ENCODE measurements around the gene USP1.

USP1 gene

DNA sequence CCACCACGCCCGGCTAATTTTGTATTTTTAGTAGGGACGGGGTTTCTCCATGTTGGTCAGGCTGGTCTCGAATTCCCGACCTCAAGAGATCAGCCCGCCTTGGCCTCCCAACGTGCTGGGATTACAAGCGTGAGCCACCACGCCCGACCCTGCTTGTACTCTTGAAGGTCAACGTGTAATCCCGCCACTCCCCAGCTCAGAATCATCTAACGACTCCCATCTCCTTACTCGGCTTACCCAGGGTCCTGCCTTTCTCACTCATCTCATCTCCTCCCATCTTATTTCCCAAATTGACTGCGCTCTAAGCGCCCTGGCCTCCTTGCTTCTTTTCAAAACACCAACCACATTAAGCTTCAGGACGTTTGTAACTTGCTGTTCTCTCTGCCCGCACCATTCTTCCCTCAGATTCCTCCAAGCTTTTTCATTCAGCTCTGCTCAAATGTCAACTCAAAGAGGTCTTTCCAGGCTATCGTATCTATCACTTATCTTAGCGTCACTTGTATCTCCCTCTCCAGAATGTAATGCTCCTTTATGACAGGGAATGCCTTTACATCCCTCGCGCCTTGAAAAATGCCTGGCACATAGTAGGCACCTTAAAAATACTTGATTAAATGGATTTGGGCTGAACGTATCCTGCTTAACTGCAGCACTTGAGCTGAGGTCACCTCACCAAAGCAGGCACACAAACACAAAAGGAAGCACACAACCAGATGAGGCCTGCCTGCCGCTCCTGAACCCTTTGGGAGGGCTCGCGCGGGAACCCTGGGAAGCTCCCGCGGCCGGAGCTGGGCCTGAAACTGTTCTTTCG is 1.4 kb upstream of the USP1 start:
- in situ Hi-C loops (cut with MboI; ENCODE audit: low sequenced_read_pairs): no loop called here
- peaks cover 15% of the 10 kb centered on the region for H3K4me1 ChIP-seq
- peak overlapping the region; percentile 95 for H3K4me3 ChIP-seq

DNA sequence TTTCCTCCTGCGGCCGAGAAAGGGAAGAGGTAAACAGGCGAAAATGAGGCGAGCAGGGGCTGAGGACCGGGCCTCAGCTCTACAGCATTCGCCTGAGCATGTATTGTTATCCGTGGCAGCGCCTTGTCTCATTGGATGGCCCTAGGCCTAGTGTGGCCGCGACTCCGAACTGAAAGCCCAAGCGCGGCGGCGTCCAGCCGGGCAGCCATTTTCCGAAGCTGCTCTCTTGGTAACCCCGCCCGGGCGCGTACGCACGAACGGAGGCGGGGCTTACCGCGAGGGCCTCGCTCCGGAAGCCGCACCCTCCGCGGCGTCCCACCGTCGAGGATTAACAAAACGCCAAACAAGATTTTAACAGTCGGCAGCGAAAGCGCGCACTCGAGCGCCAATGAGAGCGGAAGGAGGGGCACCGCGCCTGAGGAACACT is 797 bp upstream of the USP1 start:
- peak in 1 of 2 experiments; percentile 99 for DNase-seq (ENCODE audit: low spot score in 2 of 2)
- H3K36me3 ChIP-seq (replicated peaks): peaks cover 9% of the 10 kb centered on the region
- peaks cover 16% of the 10 kb centered on the region for H3K4me1 ChIP-seq
- in situ Hi-C loops (cut with MboI; ENCODE audit: low sequenced_read_pairs): no loop called here
- no peaks in the 10 kb centered on the region for H3K27me3 ChIP-seq (ENCODE audit: low read depth)
- no peaks in the 10 kb centered on the region for H3K9me3 ChIP-seq
- peak overlapping the region; percentile 95 for H3K4me3 ChIP-seq

More for the DNA sequence above, 1.4 kb upstream of the USP1 start:
- no peaks in the 10 kb centered on the region for H3K27me3 ChIP-seq (ENCODE audit: low read depth)
- peaks cover 5% of the 10 kb centered on the region for H3K36me3 ChIP-seq (replicated peaks)
- DNase-seq (ENCODE audit: low spot score in 2 of 2): peak; percentile 6 to 39
- H3K9me3 ChIP-seq: no peaks in the 10 kb centered on the region

DNA sequence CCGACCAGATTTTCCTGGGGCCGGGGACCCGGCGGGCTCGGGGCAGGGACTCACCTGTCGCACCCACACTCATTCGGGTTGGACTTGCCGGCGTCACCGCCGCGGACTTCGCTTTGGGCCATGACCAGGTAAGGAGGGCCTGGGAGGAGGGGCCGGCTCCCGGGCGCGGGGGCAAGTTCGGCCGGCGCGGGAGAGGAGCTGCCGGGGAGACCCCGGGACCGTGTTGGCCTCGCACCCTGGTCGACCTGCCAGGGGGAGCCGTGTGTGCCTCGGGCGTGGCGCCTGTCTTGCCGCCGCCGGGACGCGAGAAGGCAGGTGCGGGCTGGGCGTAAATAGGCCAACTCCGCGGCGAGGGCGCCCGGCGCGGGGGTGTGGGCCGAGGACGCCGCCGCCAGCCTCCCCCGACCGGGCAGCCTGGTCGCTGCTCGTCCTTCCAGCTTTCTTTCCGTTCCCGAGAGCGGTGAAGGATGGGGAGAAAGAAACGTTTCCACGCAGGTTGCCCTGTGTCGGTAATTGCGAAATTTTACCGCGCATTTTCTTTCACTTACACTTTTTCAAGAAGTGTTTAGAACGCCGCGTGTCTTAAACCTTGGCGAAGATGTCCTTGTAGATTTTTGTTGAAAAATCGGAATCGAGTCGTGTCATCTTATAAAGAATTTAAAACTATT is 558 bp downstream of the USP1 start:
- Histone ChIP-seq H3K4me1 (peaks cover 16% of the 10 kb centered on the region), H3K36me3 (replicated peaks) (peaks cover 23% of the 10 kb centered on the region), H3K27me3 (ENCODE audit: low read depth) (no peaks in the 10 kb centered on the region), H3K9me3 (no peaks in the 10 kb centered on the region), H3K4me3 (peak overlapping the region; percentile 95)
- peak in 1 of 2 experiments; percentile 36 for DNase-seq (ENCODE audit: low spot score in 2 of 2)
- in situ Hi-C loops (cut with MboI; ENCODE audit: low sequenced_read_pairs): no loop called here

DNA sequence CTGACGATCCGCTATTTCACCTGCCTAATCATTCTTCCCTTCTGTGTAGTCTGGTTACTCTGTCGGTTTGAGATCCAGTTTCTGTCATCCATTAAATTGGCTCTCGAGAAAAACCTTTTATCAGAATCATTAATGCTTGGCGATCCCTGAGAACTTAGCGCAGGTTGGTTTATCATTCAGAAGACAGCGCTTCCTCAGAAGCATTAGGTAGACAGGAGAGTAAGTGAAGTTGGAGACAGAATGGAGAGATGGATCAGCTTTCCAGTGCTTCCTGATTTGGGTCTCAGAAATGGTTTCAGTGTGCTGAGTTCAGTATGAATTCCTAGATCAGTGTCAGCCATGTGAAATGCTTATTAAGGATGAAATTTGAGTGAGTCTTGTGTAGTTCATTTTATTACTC is 1.3 kb downstream of the USP1 start:
- peaks cover 30% of the 10 kb centered on the region for H3K36me3 ChIP-seq (replicated peaks)
- peaks cover 16% of the 10 kb centered on the region for H3K4me1 ChIP-seq
- DNase-seq (ENCODE audit: low spot score in 2 of 2): peak in 1 of 2 experiments; percentile 43
- no peaks in the 10 kb centered on the region for H3K27me3 ChIP-seq (ENCODE audit: low read depth)
- H3K9me3 ChIP-seq: no peaks in the 10 kb centered on the region
- in situ Hi-C loops (cut with MboI; ENCODE audit: low sequenced_read_pairs): no loop called here
- H3K4me3 ChIP-seq: peak overlapping the region; percentile 95

DNA sequence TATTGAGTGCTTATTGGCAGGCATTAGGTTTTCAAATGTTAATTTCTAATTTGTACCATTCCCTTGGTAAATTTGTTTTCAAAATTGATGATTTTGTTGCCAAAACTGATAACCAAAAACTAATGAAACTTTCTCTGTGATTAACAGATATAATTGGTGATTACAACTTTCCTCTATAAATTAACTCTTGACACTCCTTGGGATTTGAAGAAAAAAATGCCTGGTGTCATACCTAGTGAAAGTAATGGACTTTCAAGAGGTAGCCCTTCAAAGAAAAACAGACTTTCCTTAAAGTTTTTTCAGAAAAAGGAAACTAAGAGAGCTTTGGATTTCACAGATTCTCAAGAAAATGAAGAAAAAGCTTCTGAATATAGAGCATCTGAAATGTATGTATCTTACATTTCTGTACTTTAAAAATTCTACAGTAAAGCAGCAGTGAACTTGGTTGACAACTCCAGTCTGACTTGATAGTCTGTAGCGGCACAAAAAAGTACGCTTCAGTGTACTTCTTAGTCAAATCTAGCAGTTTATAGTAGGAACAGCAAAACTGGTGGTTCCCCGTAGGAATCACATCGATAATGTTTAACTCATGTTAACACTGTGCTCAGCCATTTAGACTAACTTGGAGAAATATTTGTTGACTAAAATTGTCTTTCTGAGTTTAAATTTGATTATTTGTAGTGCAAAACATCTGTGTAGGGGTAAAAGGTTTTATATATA is 3.0 kb downstream of the USP1 start:
- Histone ChIP-seq H3K4me1 (peaks cover 16% of the 10 kb centered on the region), H3K4me3 (peak overlapping the region; percentile 95)

DNA sequence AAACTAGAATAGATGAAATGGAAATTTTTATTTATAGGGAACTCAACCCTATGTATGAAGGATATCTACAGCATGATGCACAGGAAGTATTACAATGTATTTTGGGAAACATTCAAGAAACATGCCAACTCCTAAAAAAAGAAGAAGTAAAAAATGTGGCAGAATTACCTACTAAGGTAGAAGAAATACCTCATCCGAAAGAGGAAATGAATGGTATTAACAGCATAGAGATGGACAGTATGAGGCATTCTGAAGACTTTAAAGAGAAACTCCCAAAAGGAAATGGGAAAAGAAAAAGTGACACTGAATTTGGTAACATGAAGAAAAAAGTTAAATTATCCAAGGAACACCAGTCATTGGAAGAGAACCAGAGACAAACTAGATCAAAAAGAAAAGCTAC is 7.9 kb downstream of the USP1 start:
- Histone ChIP-seq H3K4me3 (no peak overlapping the region), H3K9me3 (no peaks in the 10 kb centered on the region), H3K36me3 (replicated peaks) (peaks cover 78% of the 10 kb centered on the region), H3K4me1 (peaks cover 7% of the 10 kb centered on the region), H3K27me3 (ENCODE audit: low read depth) (no peaks in the 10 kb centered on the region)
- DNase-seq (ENCODE audit: low spot score in 2 of 2): no peak
- in situ Hi-C loops (cut with MboI; ENCODE audit: low sequenced_read_pairs): no loop called here

More for the DNA sequence above, 3.0 kb downstream of the USP1 start:
- H3K36me3 ChIP-seq (replicated peaks): peaks cover 40% of the 10 kb centered on the region
- H3K9me3 ChIP-seq: no peaks in the 10 kb centered on the region
- in situ Hi-C loops (cut with MboI; ENCODE audit: low sequenced_read_pairs): no loop called here
- no peaks in the 10 kb centered on the region for H3K27me3 ChIP-seq (ENCODE audit: low read depth)
- peak in 1 of 2 experiments; percentile 23 for DNase-seq (ENCODE audit: low spot score in 2 of 2)

DNA sequence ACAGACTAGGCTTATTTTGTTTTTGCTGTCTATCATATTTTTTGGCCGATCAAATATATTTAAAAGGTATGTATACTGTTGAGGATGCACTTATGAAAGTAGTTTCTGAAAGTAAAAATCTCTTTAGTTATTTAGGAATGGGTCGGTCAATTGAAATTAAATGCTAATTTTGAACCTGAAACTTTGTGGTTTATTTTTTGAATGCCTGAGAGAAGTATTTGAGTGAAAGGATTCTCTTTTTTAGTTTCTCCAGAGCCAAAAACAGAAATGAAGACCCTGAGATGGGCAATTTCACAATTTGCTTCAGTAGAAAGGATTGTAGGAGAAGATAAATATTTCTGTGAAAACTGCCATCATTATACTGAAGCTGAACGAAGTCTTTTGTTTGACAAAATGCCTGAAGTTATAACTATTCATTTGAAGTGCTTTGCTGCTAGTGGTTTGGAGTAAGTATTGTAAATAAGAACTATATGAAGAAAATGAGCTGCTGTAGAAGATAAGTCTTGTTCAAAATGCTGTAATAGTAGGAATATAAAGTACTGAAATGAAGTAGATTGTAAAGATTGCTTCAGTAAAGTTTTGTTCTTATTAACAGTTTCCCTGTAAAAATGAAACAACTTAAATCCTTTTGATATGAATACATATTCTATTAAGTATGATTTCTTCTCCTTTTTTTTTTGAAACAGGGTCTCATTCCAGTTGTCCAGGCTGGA is 11.5 kb downstream of the USP1 start:
- no peak for DNase-seq (ENCODE audit: low spot score in 2 of 2)
- H3K36me3 ChIP-seq (replicated peaks): peaks cover 77% of the 10 kb centered on the region

DNA sequence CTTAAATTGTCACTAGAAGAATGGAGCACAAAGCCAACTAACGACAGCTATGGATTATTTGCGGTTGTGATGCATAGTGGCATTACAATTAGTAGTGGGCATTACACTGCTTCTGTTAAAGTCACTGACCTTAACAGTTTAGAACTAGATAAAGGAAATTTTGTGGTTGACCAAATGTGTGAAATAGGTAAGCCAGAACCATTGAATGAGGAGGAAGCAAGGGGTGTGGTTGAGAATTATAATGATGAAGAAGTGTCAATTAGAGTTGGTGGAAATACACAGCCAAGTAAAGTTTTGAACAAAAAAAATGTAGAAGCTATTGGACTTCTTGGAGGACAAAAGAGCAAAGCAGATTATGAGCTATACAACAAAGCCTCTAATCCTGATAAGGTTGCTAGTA is 13.5 kb downstream of the USP1 start:
- Histone ChIP-seq H3K27me3 (ENCODE audit: low read depth) (no peaks in the 10 kb centered on the region), H3K4me1 (peaks cover 12% of the 10 kb centered on the region), H3K9me3 (no peaks in the 10 kb centered on the region), H3K36me3 (replicated peaks) (peaks cover 74% of the 10 kb centered on the region), H3K4me3 (no peak overlapping the region)
- in situ Hi-C loops (cut with MboI; ENCODE audit: low sequenced_read_pairs): no loop called here
- DNase-seq (ENCODE audit: low spot score in 2 of 2): peak; percentile 28 to 79

More for the DNA sequence above, 11.5 kb downstream of the USP1 start:
- Histone ChIP-seq H3K4me3 (no peak overlapping the region), H3K27me3 (ENCODE audit: low read depth) (no peaks in the 10 kb centered on the region), H3K9me3 (no peaks in the 10 kb centered on the region), H3K4me1 (peaks cover 12% of the 10 kb centered on the region)
- in situ Hi-C loops (cut with MboI; ENCODE audit: low sequenced_read_pairs): no loop called here

DNA sequence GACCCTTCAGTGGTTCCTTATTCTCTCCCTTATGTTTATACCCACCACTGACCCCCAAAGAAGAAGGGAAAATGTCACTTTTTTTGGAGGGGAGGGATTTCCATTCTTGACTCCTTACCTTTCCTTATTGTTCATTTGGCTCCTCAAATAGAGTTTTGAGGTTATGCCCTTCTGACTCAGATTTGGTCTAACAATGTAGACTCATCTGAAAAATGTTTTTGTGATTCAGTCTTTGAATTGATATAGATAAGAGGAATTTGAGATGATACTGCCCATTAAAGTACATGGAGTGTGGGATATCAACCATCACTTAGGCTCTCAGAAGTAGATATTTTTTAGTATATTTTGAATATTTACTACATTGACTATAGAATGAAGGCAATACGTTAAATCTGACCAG is 16.1 kb downstream of the USP1 start:
- no peaks in the 10 kb centered on the region for H3K27me3 ChIP-seq (ENCODE audit: low read depth)
- H3K4me3 ChIP-seq: no peak overlapping the region
- H3K36me3 ChIP-seq (replicated peaks): peaks cover 58% of the 10 kb centered on the region
- peaks cover 12% of the 10 kb centered on the region for H3K4me1 ChIP-seq
- no peak for DNase-seq (ENCODE audit: low spot score in 2 of 2)
- in situ Hi-C loops (cut with MboI; ENCODE audit: low sequenced_read_pairs): no loop called here
- H3K9me3 ChIP-seq: no peaks in the 10 kb centered on the region

DNA sequence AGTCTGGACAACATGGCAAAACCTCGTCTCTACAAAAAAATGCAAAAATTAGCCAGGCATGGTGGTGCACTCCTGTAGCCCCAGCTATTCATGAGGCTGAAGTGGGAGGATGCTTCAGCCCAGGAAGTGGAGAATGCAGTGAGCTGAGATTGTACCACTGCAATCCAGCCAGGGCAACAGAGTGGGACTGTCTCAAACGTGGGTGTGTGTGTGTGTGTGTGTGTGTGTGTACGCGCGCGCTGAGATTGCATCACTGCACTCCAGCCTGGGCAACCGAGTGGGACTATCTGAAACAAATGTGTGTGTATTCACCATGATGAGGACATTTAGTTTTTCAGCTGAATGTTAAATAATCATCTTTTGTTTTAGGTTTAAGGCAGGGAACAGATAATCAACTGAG is 21.1 kb downstream of the USP1 start:
- Histone ChIP-seq H3K9me3 (no peaks in the 10 kb centered on the region), H3K27me3 (ENCODE audit: low read depth) (no peaks in the 10 kb centered on the region), H3K4me3 (no peak overlapping the region), H3K36me3 (replicated peaks) (peaks cover 14% of the 10 kb centered on the region), H3K4me1 (no peaks in the 10 kb centered on the region)
- in situ Hi-C loops (cut with MboI; ENCODE audit: low sequenced_read_pairs): no loop called here
- DNase-seq (ENCODE audit: low spot score in 2 of 2): no peak

DNA sequence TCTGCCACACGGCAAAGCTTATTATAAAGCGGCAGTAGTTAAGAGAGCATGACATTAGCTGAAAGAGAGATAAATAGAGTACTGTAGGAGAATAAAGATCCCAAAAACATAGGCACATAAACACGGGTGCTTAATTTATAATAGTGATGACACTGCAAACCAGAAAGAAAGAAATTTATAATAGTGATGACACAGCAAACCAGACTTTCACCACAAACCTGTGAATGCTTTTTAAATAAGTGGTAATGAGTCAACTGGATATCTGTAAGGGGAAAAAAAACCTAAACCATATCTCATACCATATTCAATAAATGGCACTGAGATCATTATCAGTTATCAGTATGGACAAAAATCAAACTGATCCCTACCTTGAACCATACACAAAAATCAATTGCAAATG is 25.5 kb downstream of the USP1 start:
- Histone ChIP-seq H3K9me3 (no peaks in the 10 kb centered on the region), H3K4me3 (no peak overlapping the region), H3K4me1 (no peaks in the 10 kb centered on the region), H3K27me3 (ENCODE audit: low read depth) (no peaks in the 10 kb centered on the region), H3K36me3 (replicated peaks) (0 out of 2 replicates have a peak, but pooled peaks cover 4% of the 10 kb centered on the region)
- in situ Hi-C loops (cut with MboI; ENCODE audit: low sequenced_read_pairs): no loop called here
- no peak for DNase-seq (ENCODE audit: low spot score in 2 of 2)

DNA sequence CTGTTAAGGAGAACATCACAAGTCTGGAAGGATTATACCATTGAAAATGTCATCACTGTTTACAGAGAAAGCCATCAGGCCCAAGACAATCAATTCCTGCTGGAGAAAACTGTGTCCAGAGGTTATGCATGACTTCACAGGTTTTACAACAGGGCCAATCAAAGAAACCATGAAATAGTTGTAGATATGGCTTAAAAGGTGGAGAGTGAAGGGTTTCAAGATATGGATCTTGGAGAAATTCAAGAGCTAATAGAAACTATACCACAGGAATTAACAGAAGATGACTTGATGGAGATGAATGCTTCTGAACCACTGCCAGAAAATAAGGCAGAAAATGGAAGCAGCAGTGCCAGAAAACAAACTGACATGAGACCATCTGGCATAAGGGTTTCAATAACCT is 30.2 kb downstream of the USP1 start:
- no peaks in the 10 kb centered on the region for H3K4me1 ChIP-seq
- in situ Hi-C loops (cut with MboI; ENCODE audit: low sequenced_read_pairs): no loop called here

DNA sequence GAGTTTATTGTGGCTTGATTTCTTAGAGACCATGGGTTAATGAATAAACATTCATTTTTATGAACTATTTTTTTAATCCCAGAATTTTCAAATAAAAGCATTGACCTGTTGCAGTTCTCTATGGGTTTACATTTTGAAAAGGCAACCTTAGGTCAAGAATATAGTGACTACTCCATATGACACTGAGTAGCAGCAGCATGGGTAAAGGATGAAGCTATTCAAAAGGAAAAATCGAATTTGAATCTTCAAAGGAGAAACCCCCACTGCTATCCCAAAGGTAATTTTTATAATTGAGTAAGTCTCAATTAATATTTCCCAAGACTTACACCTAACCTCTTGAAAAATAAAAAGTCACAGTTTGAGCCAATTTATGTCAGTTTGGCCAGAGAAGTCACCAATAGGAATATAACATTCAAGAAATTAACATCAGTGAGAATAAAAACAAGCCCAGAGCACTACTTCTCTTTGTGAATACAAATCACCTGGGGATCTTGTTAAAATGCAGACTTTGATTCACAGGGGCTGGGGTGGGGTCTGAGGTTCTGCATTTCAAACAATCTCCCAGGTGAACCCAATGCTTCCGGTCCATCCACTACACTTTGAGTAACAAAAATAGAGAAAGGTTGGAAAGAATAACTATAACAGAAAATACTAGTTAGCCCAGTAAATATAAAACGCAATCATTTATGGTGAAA is 39.8 kb downstream of the USP1 start:
- Histone ChIP-seq H3K9me3 (no peaks in the 10 kb centered on the region), H3K27me3 (ENCODE audit: low read depth) (no peaks in the 10 kb centered on the region), H3K4me1 (no peaks in the 10 kb centered on the region), H3K36me3 (replicated peaks) (peaks cover 4% of the 10 kb centered on the region; the same call in 1 of the 2 replicates), H3K4me3 (no peak overlapping the region)
- DNase-seq (ENCODE audit: low spot score in 2 of 2): no peak
- in situ Hi-C loops (cut with MboI; ENCODE audit: low sequenced_read_pairs): no loop called here

More for the DNA sequence above, 30.2 kb downstream of the USP1 start:
- H3K9me3 ChIP-seq: no peaks in the 10 kb centered on the region
- H3K36me3 ChIP-seq (replicated peaks): peaks cover 4% of the 10 kb centered on the region; the same call in 1 of the 2 replicates
- H3K27me3 ChIP-seq (ENCODE audit: low read depth): no peaks in the 10 kb centered on the region
- no peak for DNase-seq (ENCODE audit: low spot score in 2 of 2)
- no peak overlapping the region for H3K4me3 ChIP-seq
